GM23338 (cell line): Measurements from ENCODE around the gene ELMO3. TPM values are rescaled to one million over a fixed set of nuclear protein-coding genes. Genes with fewer than 3 reads are reported as not detected.

Experiments used
- ATAC-seq: fragments of 200-7000 bp; cut with Tn5 transposase; 3 replicates; pipeline ENCODE4 v1.9.1; 2020
- DNase-seq: peaks from one replicate; pipeline ENCODE4 v3.0.0-alpha.2; 2015; ENCODE audit warnings: low spot score
- H2AFZ ChIP-seq: fragments of 200-600 bp; sonication (generic); 2 replicates; pipeline ENCODE4 v1.8.0; 2016; ENCODE audit warnings: antibody characterized with exemption, mild to moderate bottlenecking, moderate library complexity
- H3F3A ChIP-seq: fragments of 200-600 bp; sonication (generic); replicated peaks from 2 replicates; pipeline ENCODE4 v1.8.0; 2017; ENCODE audit warnings: antibody characterized with exemption, mixed run types, low read depth
- H3K27ac ChIP-seq: fragments of 200-600 bp; sonication (generic); 2 replicates; pipeline ENCODE4 v1.6.1; 2016; ENCODE audit warnings: low read depth
- H3K27me3 ChIP-seq: fragments of 200-600 bp; sonication (generic); 2 replicates; pipeline ENCODE4 v1.8.0; 2016; ENCODE audit warnings: mild to moderate bottlenecking, mixed run types, moderate library complexity; ENCODE audit not compliant: insufficient read depth
- H3K36me3 ChIP-seq: fragments of 200-600 bp; sonication (generic); 2 replicates; pipeline ENCODE4 v1.8.0; 2016; ENCODE audit warnings: mild to moderate bottlenecking; ENCODE audit not compliant: insufficient read depth
- H3K4me1 ChIP-seq: fragments of 200-600 bp; sonication (generic); 2 replicates; pipeline ENCODE4 v1.8.0; 2016; ENCODE audit warnings: mild to moderate bottlenecking, moderate library complexity; ENCODE audit not compliant: insufficient read depth
- H3K4me2 ChIP-seq: fragments of 200-600 bp; sonication (generic); 2 replicates; pipeline ENCODE4 v1.7.1; 2017; ENCODE audit warnings: mixed run types
- H3K4me3 ChIP-seq: fragments of 200-600 bp; sonication (generic); 2 replicates; pipeline ENCODE4 v1.6.1; 2016; ENCODE audit warnings: mixed run types
- H3K79me2 ChIP-seq: fragments of 200-600 bp; sonication (generic); replicated peaks from 2 replicates; pipeline ENCODE4 v1.8.0; 2017; ENCODE audit warnings: mild to moderate bottlenecking; ENCODE audit not compliant: insufficient read depth
- H3K9me2 ChIP-seq: fragments of 200-600 bp; sonication (generic); 2 replicates; pipeline ENCODE4 v1.8.0; 2017; ENCODE audit not compliant: insufficient read depth
- H4K20me1 ChIP-seq: fragments of 200-600 bp; sonication (generic); replicated peaks from 2 replicates; pipeline ENCODE4 v1.8.0; 2017; ENCODE audit warnings: mild to moderate bottlenecking; ENCODE audit not compliant: insufficient read depth
- H3K27ac Mint-ChIP-seq: 2 replicates; pipeline ENCODE4 v1.8.0; 2020; ENCODE audit warnings: inconsistent platforms, mild to moderate bottlenecking, moderate library complexity, mixed read lengths
- H3K27me3 Mint-ChIP-seq: 3 replicates; pipeline ENCODE4 v1.8.0; 2022; ENCODE audit warnings: low read depth, mild to moderate bottlenecking, moderate library complexity, mixed read lengths, inconsistent platforms; ENCODE audit not compliant: insufficient read depth, poor library complexity
- H3K36me3 Mint-ChIP-seq: 3 replicates; pipeline ENCODE4 v1.8.0; 2021; ENCODE audit warnings: low read depth, mild to moderate bottlenecking, inconsistent platforms, moderate library complexity, mixed read lengths
- H3K4me1 Mint-ChIP-seq: 3 replicates; pipeline ENCODE4 v1.8.0; 2020; ENCODE audit warnings: mild to moderate bottlenecking, inconsistent platforms, mixed read lengths
- H3K4me3 Mint-ChIP-seq: 3 replicates; pipeline ENCODE4 v1.8.0; 2021; ENCODE audit warnings: moderate library complexity, mild to moderate bottlenecking, inconsistent platforms, mixed read lengths
- H3K9me3 Mint-ChIP-seq: 3 replicates; pipeline ENCODE4 v1.8.0; 2020; ENCODE audit warnings: moderate library complexity, mild to moderate bottlenecking, inconsistent platforms, mixed read lengths
- CREB1 ChIP-seq: fragments of 250-450 bp; sonication (Bioruptor Pico); IDR thresholded peaks from 2 replicates; pipeline ENCODE4 v1.5.0; 2020; ENCODE audit warnings: low read depth, mild to moderate bottlenecking, moderate library complexity
- CTCF ChIP-seq, 2 experiments: fragments of 200-600 bp in 1 of 2; sonication (generic) in 1 of 2; conservative IDR thresholded peaks; 2 replicates each; pipeline versions ENCODE4 v1.5.1 to v1.6.1; 2016 to 2017; ENCODE audit warnings: antibody characterized with exemption in 2 of 2, low read depth in 2 of 2, mild to moderate bottlenecking in 2 of 2, moderate library complexity in 1 of 2
- EZH2 ChIP-seq: fragments of 200-600 bp; sonication (generic); IDR thresholded peaks from one replicate; pipeline ENCODE4 v1.8.0; 2017; ENCODE audit warnings: antibody characterized with exemption, mild to moderate bottlenecking, low read depth; ENCODE audit not compliant: unreplicated experiment
- NANOG ChIP-seq: IDR thresholded peaks from 2 replicates; pipeline ENCODE4 v1.6.1; 2016; ENCODE audit warnings: antibody characterized with exemption, borderline replicate concordance
- POLR2AphosphoS5 ChIP-seq: IDR thresholded peaks from 2 replicates; pipeline ENCODE4 v1.6.1; 2016; ENCODE audit warnings: antibody characterized with exemption, low read depth
- STAT1 ChIP-seq: IDR thresholded peaks from one replicate; pipeline ENCODE4 v1.6.1; 2016; ENCODE audit warnings: antibody characterized with exemption; ENCODE audit not compliant: unreplicated experiment
- ZNF114 ChIP-seq: fragments of 250-450 bp; sonication (Bioruptor Pico); IDR thresholded peaks from 2 replicates; pipeline ENCODE4 v1.5.0; 2020; ENCODE audit warnings: mild to moderate bottlenecking, moderate library complexity
- ZNF331 ChIP-seq: fragments of 250-450 bp; sonication (Bioruptor Pico); IDR thresholded peaks from 2 replicates; pipeline ENCODE4 v1.5.0; 2020; ENCODE audit warnings: low read depth, mild to moderate bottlenecking, moderate library complexity
- polyA plus RNA-seq: library from polyadenylated mRNA; unstranded; fragments of >200 nt; fragmentation: Nextera tagmentation; extraction: Ambion mirVana; gene quantifications from 2 replicates; pipeline ENCODE4 v1.2.1, GENCODE V29; 2016
- total RNA-seq: library from RNA; depleted of rRNA; stranded (reverse); fragments of >200 nt; shearing (Covaris generic); gene quantifications from 2 replicates; pipeline ENCODE4 v1.2.3, GENCODE V29; 2014
- TF ChIP-seq, protein P1 (sequence below): IDR thresholded peaks from 2 replicates; pipeline ENCODE4 v1.6.1; 2016; ENCODE audit warnings: antibody characterized with exemption

ELMO3 gene
- total and polyA plus RNA-seq, 2 experiments from 2014 or later = 4.7 to 16.2 TPM

- peaks cover 22% of the 10 kb centered on the region; the same call in 1 of the 2 replicates for H3F3A ChIP-seq
- peak within 1 kb of the TSS; percentile 69 for H3K4me3 ChIP-seq
- H3K4me1 ChIP-seq = peaks cover 30% of the 10 kb centered on the region
- H3K79me2 ChIP-seq = no peaks in the 10 kb centered on the region
- no peaks in the 10 kb centered on the region; the same call in 2 of the 3 replicates for H3K36me3 Mint-ChIP-seq
- peaks cover 94% of the 10 kb centered on the region for H3K27me3 Mint-ChIP-seq
- H3K27me3 ChIP-seq = peaks cover 97% of the 10 kb centered on the region
- ATAC-seq = peak; percentile 30
- peak; percentile 87 for DNase-seq
- peak within 1 kb of the TSS; percentile 97 for H3K4me2 ChIP-seq
- H3K9me2 ChIP-seq = no peaks in the 10 kb centered on the region
- TF ChIP-seq POLR2AphosphoS5 = 0 out of 2 replicates have a peak, but pooled peaks have one; percentile 29
- no peak for TF ChIP-seq NANOG
- TF ChIP-seq, protein P1, sequence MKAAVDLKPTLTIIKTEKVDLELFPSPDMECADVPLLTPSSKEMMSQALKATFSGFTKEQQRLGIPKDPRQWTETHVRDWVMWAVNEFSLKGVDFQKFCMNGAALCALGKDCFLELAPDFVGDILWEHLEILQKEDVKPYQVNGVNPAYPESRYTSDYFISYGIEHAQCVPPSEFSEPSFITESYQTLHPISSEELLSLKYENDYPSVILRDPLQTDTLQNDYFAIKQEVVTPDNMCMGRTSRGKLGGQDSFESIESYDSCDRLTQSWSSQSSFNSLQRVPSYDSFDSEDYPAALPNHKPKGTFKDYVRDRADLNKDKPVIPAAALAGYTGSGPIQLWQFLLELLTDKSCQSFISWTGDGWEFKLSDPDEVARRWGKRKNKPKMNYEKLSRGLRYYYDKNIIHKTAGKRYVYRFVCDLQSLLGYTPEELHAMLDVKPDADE = no peak
- H3K4me1 Mint-ChIP-seq = peaks cover 41% of the 10 kb centered on the region
- no peaks in the 10 kb centered on the region; the same call in 2 of the 3 replicates for H3K9me3 Mint-ChIP-seq
- no peak within 1 kb of the TSS for H3K27ac ChIP-seq
- H3K36me3 ChIP-seq = no peaks in the 10 kb centered on the region
- H4K20me1 ChIP-seq = peaks cover 9% of the 10 kb centered on the region
- H3K4me3 Mint-ChIP-seq = peak within 1 kb of the TSS; percentile 79
- H3K27ac Mint-ChIP-seq = no peak within 1 kb of the TSS
- peak within 1 kb of the TSS; percentile 94 for H2AFZ ChIP-seq
Measured at GRCh38 chr16:67170168-67170948, 28.6 kb upstream of the ELMO3 start, which contains the start of gene NOL3. Gene NOL3 (plus strand): TSS chr16:67170538.

DNA sequence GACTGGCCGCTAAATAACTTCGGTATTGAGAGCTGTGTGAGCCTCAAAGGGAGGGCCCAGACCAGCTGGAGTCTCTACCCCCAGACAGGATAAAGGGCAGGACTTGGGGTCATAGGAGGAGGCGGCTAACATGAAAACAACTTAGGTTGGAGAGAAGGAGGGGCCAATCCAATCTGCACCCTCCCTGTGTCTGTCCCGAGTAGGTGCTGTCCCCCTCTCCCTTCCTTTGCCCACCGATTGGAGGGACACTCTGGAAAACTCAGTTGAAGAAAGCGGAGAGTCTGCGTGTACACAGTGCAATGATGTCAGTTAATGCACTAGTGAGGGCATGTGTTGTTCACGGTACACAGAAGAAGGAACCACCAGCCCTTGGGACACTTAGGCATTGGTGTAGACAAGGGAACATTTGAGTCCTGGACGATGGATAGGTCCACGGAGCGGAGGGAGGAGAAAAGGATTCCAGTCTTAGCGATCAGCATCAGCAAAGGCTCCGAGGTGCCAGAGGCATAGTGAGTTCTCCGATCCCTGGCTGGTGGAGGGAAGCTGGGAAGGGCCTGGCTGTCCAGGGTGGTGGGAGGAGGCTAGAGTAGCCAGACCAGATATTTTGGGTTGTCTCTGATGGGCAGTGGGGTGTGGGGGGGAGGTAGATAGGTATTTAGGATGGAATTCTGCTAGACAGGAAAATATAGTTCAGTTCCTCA, 27.8 kb upstream of the ELMO3 start:
- no peak for DNase-seq

DNA sequence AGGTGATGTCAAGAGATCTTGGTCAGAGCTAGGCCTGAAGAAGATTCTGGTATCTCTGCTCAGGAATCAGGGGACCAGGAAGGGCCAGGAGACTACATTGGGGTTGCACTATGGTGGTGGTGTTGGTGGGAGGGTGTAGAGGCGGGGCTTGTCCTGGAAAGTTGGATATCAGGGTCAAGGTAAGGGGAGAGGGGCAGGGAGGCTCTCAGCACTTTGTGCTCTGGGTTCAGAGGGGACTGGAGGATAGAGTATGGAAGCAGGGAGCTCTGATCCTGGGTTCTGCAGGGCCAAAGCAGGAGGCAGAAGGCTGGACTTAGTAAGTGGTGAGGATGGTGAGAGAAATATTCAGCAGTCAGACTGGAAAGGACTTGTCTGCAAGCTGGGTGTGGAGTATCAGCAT, 25.6 kb upstream of the ELMO3 start:
- Mint-ChIP-seq H3K36me3 (peaks cover 3% of the 10 kb centered on the region; the same call in 2 of the 3 replicates), H3K4me3 (peak overlapping the region; percentile 76), H3K4me1 (peaks cover 33% of the 10 kb centered on the region), H3K9me3 (no peaks in the 10 kb centered on the region; the same call in 1 of the 3 replicates), H3K27me3 (peaks cover 88% of the 10 kb centered on the region), H3K27ac (no peak overlapping the region)
- Histone ChIP-seq H4K20me1 (peaks cover 11% of the 10 kb centered on the region), H3K4me3 (peak overlapping the region; percentile 63), H3F3A (peaks cover 23% of the 10 kb centered on the region; the same call in 1 of the 2 replicates), H3K4me1 (peaks cover 32% of the 10 kb centered on the region), H3K36me3 (no peaks in the 10 kb centered on the region), H3K9me2 (no peaks in the 10 kb centered on the region), H3K27ac (no peak overlapping the region), H3K4me2 (peak overlapping the region; percentile 88), H2AFZ (peak overlapping the region; percentile 81; the same call in 1 of the 2 replicates), H3K27me3 (peaks cover 93% of the 10 kb centered on the region), H3K79me2 (no peaks in the 10 kb centered on the region)
- DNase-seq = no peak
- no peak for ATAC-seq
- TF ChIP-seq NANOG (no peak), ZNF114 (CRISPR knock-in tag) (no peak), POLR2AphosphoS5 (no peak), ZNF331 (CRISPR knock-in tag) (no peak), CREB1 (CRISPR knock-in tag) (no peak), STAT1 (no peak), CTCF (conservative IDR thresholded peaks at IDR 0.05; ENCODE audit: low read depth in 2 of 2) (no peak)
- TF ChIP-seq, protein P1 = no peak

More for the DNA sequence above, 27.8 kb upstream of the ELMO3 start:
- peak; percentile 0; the same call in 2 of the 3 replicates for ATAC-seq
- peak overlapping the region; percentile 94 for H2AFZ ChIP-seq
- H4K20me1 ChIP-seq = peaks cover 11% of the 10 kb centered on the region
- peak overlapping the region; percentile 69 for H3K4me3 ChIP-seq
- no peaks in the 10 kb centered on the region for H3K79me2 ChIP-seq
- H3K4me1 ChIP-seq = peaks cover 30% of the 10 kb centered on the region
- no peaks in the 10 kb centered on the region; the same call in 2 of the 3 replicates for H3K36me3 Mint-ChIP-seq
- H3K4me3 Mint-ChIP-seq = peak overlapping the region; percentile 79
- H3K9me2 ChIP-seq = no peaks in the 10 kb centered on the region
- H3K27ac Mint-ChIP-seq = no peak overlapping the region
- H3K4me2 ChIP-seq = peak overlapping the region; percentile 97
- H3K36me3 ChIP-seq = no peaks in the 10 kb centered on the region
- peaks cover 97% of the 10 kb centered on the region for H3K27me3 ChIP-seq
- TF ChIP-seq EZH2 (peak; percentile 79), POLR2AphosphoS5 (no peak)
- H3K27me3 Mint-ChIP-seq = peaks cover 94% of the 10 kb centered on the region
- H3K27ac ChIP-seq = no peak overlapping the region
- H3F3A ChIP-seq = peaks cover 23% of the 10 kb centered on the region; the same call in 1 of the 2 replicates
- peaks cover 40% of the 10 kb centered on the region for H3K4me1 Mint-ChIP-seq
- no peaks in the 10 kb centered on the region; the same call in 2 of the 3 replicates for H3K9me3 Mint-ChIP-seq
